OCI-LY7 (cell line): ENCODE data around the gene ANO2. TPM values are rescaled to one million over a fixed set of nuclear protein-coding genes. Genes with fewer than 3 reads are reported as not detected.

Experiments used
- BruUV-seq: library from RNA; stranded (reverse); fragments of 400-500 nt; replicated peaks from 2 replicates; lab custom pipeline; 2021; lab: Mats Ljungman, UMichigan
- CTCF ChIA-PET: fragments of 300-600 bp; sonication (Branson Sonifier 250); formaldehyde crosslinking; loops from one replicate; lab custom pipeline; 2022; ENCODE audit warnings: antibody characterized with exemption; ENCODE audit not compliant: unreplicated experiment; lab: Charles Lee
- POLR2A ChIA-PET: fragments of 300-600 bp; sonication (Branson Sonifier 250); formaldehyde crosslinking; loops from one replicate; lab custom pipeline; 2022; ENCODE audit warnings: antibody characterized with exemption; lab: Charles Lee
- DNase-seq: peaks from one replicate; pipeline ENCODE4 v3.0.0-alpha.2; 2015; ENCODE audit warnings: low spot score
- H2AFZ ChIP-seq: fragments of 200-600 bp; sonication (generic), shearing (Covaris generic); 2 replicates; pipeline ENCODE4 v1.6.1; 2014; ENCODE audit warnings: mild to moderate bottlenecking, antibody characterized with exemption, low read length, moderate library complexity
- H3K27ac ChIP-seq: fragments of 200-600 bp; sonication (generic); 2 replicates; pipeline ENCODE4 v1.5.1; 2014; ENCODE audit warnings: mixed run types, low read depth, mild to moderate bottlenecking, moderate library complexity, low read length, inconsistent platforms; ENCODE audit not compliant: poor library complexity, severe bottlenecking
- H3K36me3 ChIP-seq: fragments of 200-600 bp; sonication (generic); 2 replicates; pipeline ENCODE4 v1.6.1; 2014; ENCODE audit warnings: mild to moderate bottlenecking, antibody characterized with exemption, low read length, moderate library complexity, mixed read lengths; ENCODE audit not compliant: insufficient read depth
- H3K4me1 ChIP-seq: fragments of 200-600 bp; sonication (generic); 2 replicates; pipeline ENCODE4 v1.5.1; 2014; ENCODE audit warnings: mild to moderate bottlenecking, low read length; ENCODE audit not compliant: insufficient read depth, poor library complexity, severe bottlenecking
- H3K4me2 ChIP-seq: fragments of 200-600 bp; sonication (generic); 2 replicates; pipeline ENCODE4 v1.6.1; 2014; ENCODE audit warnings: mild to moderate bottlenecking, low read length
- H3K4me3 ChIP-seq: fragments of 200-600 bp; sonication (generic); 2 replicates; pipeline ENCODE4 v1.5.1; 2014; ENCODE audit warnings: mild to moderate bottlenecking, low read depth, low read length; ENCODE audit not compliant: poor library complexity, severe bottlenecking
- H3K79me2 ChIP-seq: fragments of 200-600 bp; sonication (generic); 2 replicates; pipeline ENCODE4 v1.6.1; 2016; ENCODE audit warnings: low read depth, mild to moderate bottlenecking, low read length, moderate library complexity, mixed read lengths; ENCODE audit not compliant: insufficient read depth
- H3K9me2 ChIP-seq: fragments of 200-600 bp; sonication (generic); 2 replicates; pipeline ENCODE4 v1.6.1; 2016; ENCODE audit warnings: mild to moderate bottlenecking, low read length, mixed read lengths; ENCODE audit not compliant: insufficient read depth
- H3K9me3 ChIP-seq: fragments of 200-600 bp; sonication (generic); 2 replicates; pipeline ENCODE4 v1.6.1; 2014; ENCODE audit warnings: mild to moderate bottlenecking, mixed run types, low read length, mixed read lengths
- H4K20me1 ChIP-seq: fragments of 200-600 bp; sonication (generic); 2 replicates; pipeline ENCODE4 v1.6.1; 2014; ENCODE audit warnings: mild to moderate bottlenecking, antibody characterized with exemption, low read length, moderate library complexity, mixed read lengths; ENCODE audit not compliant: insufficient read depth
- EZH2phosphoT487 ChIP-seq: fragments of 200-600 bp; sonication (generic); IDR thresholded peaks from 2 replicates; pipeline ENCODE4 v1.6.1; 2018; ENCODE audit warnings: low read depth, borderline replicate concordance, mild to moderate bottlenecking, mixed run types, antibody characterized with exemption, low read length, moderate library complexity, mixed read lengths
- intact Hi-C: fragments of 100-400 bp; cut with micrococcal nuclease; formaldehyde crosslinking; loops from one replicate; pipeline ENCODE4 v1.10.0; 2022; ENCODE audit not compliant: unreplicated experiment
- total RNA-seq, 2 experiments: library from RNA; depleted of rRNA in 1 of 2; stranded (reverse); fragments of >200 nt in 1 of 2; shearing (Covaris generic) in 1 of 2; gene quantifications; 2 replicates each; pipeline ENCODE4 v1.2.3, GENCODE V29; 2014 to 2022
- TF ChIP-seq, protein P1 (sequence below): fragments of 200-600 bp; sonication (generic); conservative IDR thresholded peaks from 2 replicates; pipeline ENCODE4 v1.5.1; 2014; ENCODE audit warnings: mild to moderate bottlenecking, antibody characterized with exemption, low read length, moderate library complexity, mixed read lengths

ANO2 gene
- total RNA-seq, 2 experiments from 2014 or later = not detected

DNA sequence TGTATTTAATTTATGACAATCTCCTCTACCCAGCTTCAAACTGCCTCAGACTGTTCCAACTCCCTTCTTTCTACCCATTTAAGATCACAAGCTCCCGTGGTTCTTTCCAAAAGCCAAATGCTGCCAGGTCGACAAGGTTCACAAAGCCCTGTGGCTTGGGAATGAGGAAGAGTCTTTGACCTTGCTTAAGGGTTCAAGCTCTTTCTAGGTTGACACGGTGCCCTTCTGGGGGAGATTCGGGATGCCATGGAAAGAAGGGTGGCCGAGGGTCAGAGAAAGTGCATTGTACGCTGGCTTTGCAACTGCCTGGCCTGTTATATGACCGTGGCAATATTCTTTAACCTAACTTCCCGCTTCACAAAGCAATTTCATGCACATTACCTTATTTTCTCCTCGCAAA is 239.3 kb downstream of the ANO2 start:
- TF ChIP-seq EZH2phosphoT487 = no peak
- TF ChIP-seq, protein P1, sequence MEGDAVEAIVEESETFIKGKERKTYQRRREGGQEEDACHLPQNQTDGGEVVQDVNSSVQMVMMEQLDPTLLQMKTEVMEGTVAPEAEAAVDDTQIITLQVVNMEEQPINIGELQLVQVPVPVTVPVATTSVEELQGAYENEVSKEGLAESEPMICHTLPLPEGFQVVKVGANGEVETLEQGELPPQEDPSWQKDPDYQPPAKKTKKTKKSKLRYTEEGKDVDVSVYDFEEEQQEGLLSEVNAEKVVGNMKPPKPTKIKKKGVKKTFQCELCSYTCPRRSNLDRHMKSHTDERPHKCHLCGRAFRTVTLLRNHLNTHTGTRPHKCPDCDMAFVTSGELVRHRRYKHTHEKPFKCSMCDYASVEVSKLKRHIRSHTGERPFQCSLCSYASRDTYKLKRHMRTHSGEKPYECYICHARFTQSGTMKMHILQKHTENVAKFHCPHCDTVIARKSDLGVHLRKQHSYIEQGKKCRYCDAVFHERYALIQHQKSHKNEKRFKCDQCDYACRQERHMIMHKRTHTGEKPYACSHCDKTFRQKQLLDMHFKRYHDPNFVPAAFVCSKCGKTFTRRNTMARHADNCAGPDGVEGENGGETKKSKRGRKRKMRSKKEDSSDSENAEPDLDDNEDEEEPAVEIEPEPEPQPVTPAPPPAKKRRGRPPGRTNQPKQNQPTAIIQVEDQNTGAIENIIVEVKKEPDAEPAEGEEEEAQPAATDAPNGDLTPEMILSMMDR = no peak
- Histone ChIP-seq H3K9me2 (no peaks in the 10 kb centered on the region), H3K9me3 (no peaks in the 10 kb centered on the region), H4K20me1 (no peaks in the 10 kb centered on the region), H3K36me3 (no peaks in the 10 kb centered on the region), H3K4me1 (no peaks in the 10 kb centered on the region), H3K27ac (no peak overlapping the region), H3K4me2 (no peak overlapping the region), H3K4me3 (no peak overlapping the region), H2AFZ (no peak overlapping the region), H3K79me2 (no peaks in the 10 kb centered on the region)
- no peak for DNase-seq
- POLR2A ChIA-PET = no interaction called here
- intact Hi-C loops = no loop called here
- CTCF ChIA-PET = no interaction called here
- BruUV-seq = no TSS peak

DNA sequence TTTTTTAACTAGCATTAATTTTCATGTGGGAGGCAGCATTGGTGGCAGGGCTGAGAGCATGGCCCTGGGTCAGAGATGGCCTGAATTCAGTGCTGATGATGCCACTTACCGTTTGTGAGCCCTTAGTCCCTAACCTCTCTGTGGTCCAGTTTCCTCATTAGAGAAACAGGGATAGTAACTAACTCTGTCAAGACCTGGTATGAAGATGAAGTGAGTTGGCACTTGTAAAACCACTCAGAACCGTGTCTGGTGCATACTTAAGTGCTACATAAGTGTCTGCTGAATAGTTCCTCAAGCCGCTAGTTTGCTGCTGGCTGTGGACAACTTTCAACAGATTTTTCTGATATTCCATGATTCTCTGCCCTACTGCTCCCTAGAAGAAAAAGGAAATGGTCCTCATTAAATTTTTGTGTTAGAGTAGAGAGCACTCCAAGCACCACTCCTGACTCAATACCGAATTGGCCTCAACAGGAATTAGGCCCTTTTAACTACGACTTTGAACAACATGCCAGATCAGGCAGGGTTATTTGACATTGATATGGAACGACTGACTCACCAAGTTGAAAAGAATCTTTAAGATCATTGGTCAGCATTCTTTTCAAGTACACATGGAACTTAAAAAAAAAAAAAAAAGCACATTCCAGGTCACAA is 250.2 kb downstream of the ANO2 start:
- ChIA-PET CTCF (no interaction called here), POLR2A (no interaction called here)
- Histone ChIP-seq H3K79me2 (no peaks in the 10 kb centered on the region), H2AFZ (no peak overlapping the region), H4K20me1 (no peaks in the 10 kb centered on the region), H3K27ac (no peak overlapping the region), H3K4me1 (no peaks in the 10 kb centered on the region), H3K9me2 (no peaks in the 10 kb centered on the region), H3K36me3 (no peaks in the 10 kb centered on the region), H3K9me3 (no peaks in the 10 kb centered on the region), H3K4me2 (no peak overlapping the region), H3K4me3 (no peak overlapping the region)
- DNase-seq = no peak
- no peak for TF ChIP-seq EZH2phosphoT487
- TF ChIP-seq, protein P1 = no peak
- BruUV-seq = no TSS peak
- intact Hi-C loops = no loop called here

DNA sequence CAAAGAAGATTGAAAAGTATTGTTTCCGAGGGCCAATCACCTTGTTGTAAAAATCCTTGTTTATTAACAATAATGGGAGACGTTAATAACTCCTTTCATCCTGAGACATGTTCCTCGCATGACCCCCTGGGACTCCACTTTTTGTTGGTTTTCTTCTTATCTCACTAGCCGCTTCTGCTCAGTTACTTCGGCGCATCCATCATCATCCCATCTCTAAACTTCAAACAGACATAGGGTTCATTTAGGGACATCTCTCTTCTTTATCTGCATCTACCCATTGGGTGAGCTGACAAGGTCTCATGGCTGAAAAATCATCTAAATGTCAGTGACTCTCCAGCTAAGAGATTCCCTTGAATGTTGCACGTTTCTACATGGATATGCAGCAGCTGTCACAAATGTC is 252.2 kb downstream of the ANO2 start:
- H3K9me3 ChIP-seq = no peaks in the 10 kb centered on the region
- no peaks in the 10 kb centered on the region for H4K20me1 ChIP-seq
- DNase-seq = no peak
- H3K27ac ChIP-seq = no peak overlapping the region
- H3K4me3 ChIP-seq = no peak overlapping the region
- no TSS peak for BruUV-seq
- ChIA-PET CTCF (no interaction called here), POLR2A (no interaction called here)
- no peaks in the 10 kb centered on the region for H3K36me3 ChIP-seq
- no peak overlapping the region for H3K4me2 ChIP-seq
- H3K9me2 ChIP-seq = no peaks in the 10 kb centered on the region
- H3K79me2 ChIP-seq = no peaks in the 10 kb centered on the region
- intact Hi-C loops = no loop called here
- TF ChIP-seq EZH2phosphoT487 = no peak
- TF ChIP-seq, protein P1 = no peak
- no peaks in the 10 kb centered on the region for H3K4me1 ChIP-seq
- H2AFZ ChIP-seq = no peak overlapping the region
